SK-N-SH (cell line): Measurements from ENCODE around the gene BRAT1. TPM values are rescaled to one million over a fixed set of nuclear protein-coding genes. Genes with fewer than 3 reads are reported as not detected.

ENCODE experiments used
- CTCF ChIA-PET: fragments of 300-600, 350-600 bp; formaldehyde crosslinking; extraction: SDS; loops from one replicate; lab custom pipeline; 2021; lab: Yijun Ruan, JAX
- POLR2A ChIA-PET: fragments of 350-600 bp; sonication (Branson Sonifier 250); formaldehyde crosslinking; extraction: SDS; loops from one replicate; lab custom pipeline; 2020; ENCODE audit warnings: antibody characterized with exemption, inconsistent platforms; lab: Yijun Ruan, JAX
- DNase-seq: peaks from one replicate; pipeline ENCODE4 v3.0.0; 2012
- H2AFZ ChIP-seq: fragments of 200-600 bp; sonication (generic); 2 replicates; pipeline ENCODE4 v1.8.1; 2016; ENCODE audit warnings: antibody characterized with exemption, mild to moderate bottlenecking, low read depth
- H3F3A ChIP-seq: fragments of 200-600 bp; sonication (generic); replicated peaks from 2 replicates; pipeline ENCODE3; 2016; ENCODE audit warnings: antibody characterized with exemption, mild to moderate bottlenecking; ENCODE audit not compliant: insufficient read depth
- H3K27ac ChIP-seq, 2 experiments: fragments of 200-500 bp in 1 of 2; fragments of 200-600 bp in 1 of 2; sonication (Bioruptor generic) in 1 of 2; sonication (generic), shearing (Covaris generic) in 1 of 2; 2 replicates each; pipeline versions ENCODE4 v1.5.1 to v1.6.1; 2014 to 2016; ENCODE audit warnings: low read depth in 2 of 2, inconsistent platforms in 1 of 2, low read length in 1 of 2, mild to moderate bottlenecking in 1 of 2, mixed read lengths in 1 of 2
- H3K27me3 ChIP-seq: fragments of 200-600 bp; sonication (generic), shearing (Covaris generic); 2 replicates; pipeline ENCODE4 v1.6.1; 2016; ENCODE audit warnings: mixed run types; ENCODE audit not compliant: insufficient read depth
- H3K36me3 ChIP-seq, 2 experiments: fragments of 200-500 bp in 1 of 2; fragments of 200-600 bp in 1 of 2; sonication (Bioruptor generic) in 1 of 2; sonication (generic) in 1 of 2; replicated peaks in 1 of 2; 2 replicates each; pipeline versions ENCODE3 to v1.5.1; 2014 to 2016; ENCODE audit warnings: low read length in 1 of 2, mild to moderate bottlenecking in 1 of 2; ENCODE audit not compliant: insufficient read depth in 2 of 2, control insufficient read depth in 1 of 2
- H3K4me1 ChIP-seq, 2 experiments: fragments of 200-500 bp in 1 of 2; fragments of 200-600 bp in 1 of 2; sonication (Bioruptor generic) in 1 of 2; sonication (generic), shearing (Covaris generic) in 1 of 2; 2 replicates each; pipeline versions ENCODE4 v1.5.1 to v1.6.1; 2014 to 2016; ENCODE audit warnings: low read depth in 1 of 2, low read length in 1 of 2, mixed run types in 1 of 2; ENCODE audit not compliant: insufficient read depth in 2 of 2, control insufficient read depth in 1 of 2
- H3K4me2 ChIP-seq: fragments of 200-600 bp; sonication (generic), shearing (Covaris generic); 2 replicates; pipeline ENCODE4 v1.6.1; 2017; ENCODE audit warnings: mixed run types
- H3K4me3 ChIP-seq, 2 experiments: fragments of 200-500 bp in 1 of 2; fragments of 200-600 bp in 1 of 2; sonication (Bioruptor generic) in 1 of 2; sonication (generic), shearing (Covaris generic) in 1 of 2; 2 replicates each; pipeline versions ENCODE4 v1.5.1 to v1.8.1; 2014 to 2016; ENCODE audit warnings: low read depth in 2 of 2, inconsistent platforms in 1 of 2, low read length in 1 of 2, mild to moderate bottlenecking in 1 of 2, mixed read lengths in 1 of 2, moderate library complexity in 1 of 2
- H3K79me2 ChIP-seq: fragments of 200-600 bp; sonication (generic); 2 replicates; pipeline ENCODE4 v1.8.1; 2017; ENCODE audit warnings: mild to moderate bottlenecking; ENCODE audit not compliant: insufficient read depth
- H3K9ac ChIP-seq: fragments of 200-600 bp; sonication (generic); 2 replicates; pipeline ENCODE4 v1.6.1; 2017; ENCODE audit warnings: mixed run types
- H3K9me2 ChIP-seq: fragments of 200-600 bp; sonication (generic); 2 replicates; pipeline ENCODE4 v1.6.1; 2017; ENCODE audit warnings: mixed run types
- H3K9me3 ChIP-seq: fragments of 200-600 bp; sonication (generic); 2 replicates; pipeline ENCODE4 v1.6.1; 2017; ENCODE audit warnings: mixed run types, mild to moderate bottlenecking, moderate library complexity
- H4K20me1 ChIP-seq: fragments of 200-600 bp; sonication (generic); 2 replicates; pipeline ENCODE4 v1.6.1; 2017; ENCODE audit warnings: mild to moderate bottlenecking, mixed run types; ENCODE audit not compliant: insufficient read depth
- CHD2 ChIP-seq: fragments of 150-350 bp; IDR thresholded peaks from 2 replicates; pipeline ENCODE4 v1.6.1; 2018; ENCODE audit warnings: low read length; ENCODE audit not compliant: partially characterized antibody
- ELF1 ChIP-seq: IDR thresholded peaks from 2 replicates; pipeline ENCODE4 v1.4.0; 2012
- EP300 ChIP-seq, 2 experiments: IDR thresholded peaks; 2 replicates each; pipeline versions ENCODE4 v1.4.0 to v1.6.1; 2012; ENCODE audit warnings: borderline replicate concordance in 1 of 2, low read depth in 1 of 2, low read length in 1 of 2
- EZH2phosphoT487 ChIP-seq: fragments of 200-600 bp; sonication (generic); IDR thresholded peaks from 2 replicates; pipeline ENCODE4 v1.6.1; 2017; ENCODE audit warnings: low read depth, mixed run types, mild to moderate bottlenecking, antibody characterized with exemption, moderate library complexity, borderline replicate concordance
- FOXJ3 ChIP-seq: sonication (generic); formaldehyde crosslinking; IDR thresholded peaks from 2 replicates; pipeline ENCODE4 v1.5.1; 2020; ENCODE audit warnings: mild to moderate bottlenecking, missing genetic modification reagents
- GATA2 ChIP-seq: sonication (generic); formaldehyde crosslinking; IDR thresholded peaks from 2 replicates; pipeline ENCODE4 v1.5.0; 2020; ENCODE audit warnings: mild to moderate bottlenecking, missing genetic modification reagents
- JUND ChIP-seq: IDR thresholded peaks from 2 replicates; pipeline ENCODE4 v1.4.0; 2012
- MAX ChIP-seq: IDR thresholded peaks from 2 replicates; pipeline ENCODE4 v1.4.0; 2012; ENCODE audit warnings: low read depth
- MEF2A ChIP-seq: IDR thresholded peaks from 2 replicates; pipeline ENCODE4 v1.4.0; 2012; ENCODE audit warnings: low read depth, borderline replicate concordance
- MXI1 ChIP-seq: IDR thresholded peaks from 2 replicates; pipeline ENCODE4 v1.6.1; 2012; ENCODE audit warnings: mild to moderate bottlenecking, low read depth, low read length, improper control_type of control experiment
- NFIC ChIP-seq: IDR thresholded peaks from 2 replicates; pipeline ENCODE4 v1.4.0; 2012; ENCODE audit warnings: borderline replicate concordance
- POLR2AphosphoS5 ChIP-seq: IDR thresholded peaks from 2 replicates; pipeline ENCODE4 v1.6.1; 2012; ENCODE audit warnings: low read depth, low read length
- RAD21 ChIP-seq: IDR thresholded peaks from 2 replicates; pipeline ENCODE4 v1.6.1; 2012; ENCODE audit warnings: mild to moderate bottlenecking, low read length
- RFX5 ChIP-seq: IDR thresholded peaks from 2 replicates; pipeline ENCODE4 v1.6.1; 2012; ENCODE audit warnings: mild to moderate bottlenecking, improper control_type of control experiment, low read length
- RXRA ChIP-seq: IDR thresholded peaks from 2 replicates; pipeline ENCODE4 v1.4.0; 2012; ENCODE audit warnings: low read depth, mild to moderate bottlenecking, borderline replicate concordance
- SIN3A ChIP-seq: IDR thresholded peaks from 2 replicates; pipeline ENCODE4 v1.6.1; 2012; ENCODE audit warnings: low read depth, mild to moderate bottlenecking, low read length, moderate library complexity, borderline replicate concordance
- TAF1 ChIP-seq: IDR thresholded peaks from 2 replicates; pipeline ENCODE4 v1.6.1; 2012; ENCODE audit warnings: low read depth, mild to moderate bottlenecking, low read length, moderate library complexity, borderline replicate concordance
- TCF12 ChIP-seq: IDR thresholded peaks from 2 replicates; pipeline ENCODE4 v1.4.0; 2012
- USF1 ChIP-seq: IDR thresholded peaks from 2 replicates; pipeline ENCODE4 v1.4.0; 2012; ENCODE audit warnings: low read depth, borderline replicate concordance
- YY1 ChIP-seq: IDR thresholded peaks from 2 replicates; pipeline ENCODE4 v1.4.0; 2012; ENCODE audit warnings: low read depth, mild to moderate bottlenecking
- ZBTB33 ChIP-seq: IDR thresholded peaks from 2 replicates; pipeline ENCODE4 v1.4.0; 2012; ENCODE audit warnings: low read depth, borderline replicate concordance
- WGBS: methylation state at CpG from one replicate; pipeline ENCODE4 v1.1.6; 2017; ENCODE audit warnings: low lambda C conversion rate; 5-methylcytosine and 5-hydroxymethylcytosine counted together
- polyA plus RNA-seq, 3 experiments: library from polyadenylated mRNA; depleted of rRNA; stranded (reverse); fragments of >200 nt; gene quantifications; 2 replicates each; pipeline ENCODE4 v1.2.3, GENCODE V29; 2012

The BRAT1 gene
- polyA plus RNA-seq, 1 of the 3 experiments (the other 2 are of a cell fraction), result 36.2 TPM

- CTCF ChIA-PET, result interaction anchor here (1.0 to 3.1 kb wide), 3 partner anchors 9 to 34 kb away, joined by 3 to 10 read pairs (median 3); no protein-coding TSS in a partner anchor
- WGBS, result 90% methylated on average over 6 of the region's 9 CpGs
- H3K9ac ChIP-seq, result no peak overlapping the region
- H3K4me2 ChIP-seq, result no peak overlapping the region
- no peak overlapping the region for H3K4me3 ChIP-seq
- H3K27me3 ChIP-seq, result no peaks in the 10 kb centered on the region
- H3K9me2 ChIP-seq, result no peaks in the 10 kb centered on the region
- H4K20me1 ChIP-seq, result no peaks in the 10 kb centered on the region
- peaks cover 0 to 2% of the 10 kb centered on the region in 2 experiments; a peak in 1 of 4 replicates for H3K4me1 ChIP-seq
- H3K36me3 ChIP-seq, result no peaks in the 10 kb centered on the region
- no peaks in the 10 kb centered on the region for H3K79me2 ChIP-seq
- POLR2A ChIA-PET, result interaction anchor here (0.6 kb wide), 1 partner anchor 181 kb away, joined by 4 read pairs; no protein-coding TSS in a partner anchor
- TF ChIP-seq ZBTB33, result no peak
- TF ChIP-seq POLR2AphosphoS5, result no peak
- TF ChIP-seq NFIC, result no peak
- no peak for TF ChIP-seq GATA2 (CRISPR knock-in tag)
- TF ChIP-seq JUND, result no peak
- no peak for TF ChIP-seq RAD21
- TF ChIP-seq ELF1, result no peak
- TF ChIP-seq MAX, result no peak
- no peak for TF ChIP-seq RXRA
- TF ChIP-seq CHD2, result no peak
- TF ChIP-seq SIN3A, result no peak
- TF ChIP-seq RFX5, result no peak
- TF ChIP-seq, all 33 proteins: peak for 0
- Histone ChIP-seq H3K27ac (no peak overlapping the region), H3K9me3 (no peaks in the 10 kb centered on the region), H3F3A (no peaks in the 10 kb centered on the region), H2AFZ (no peak overlapping the region)
- no peak for DNase-seq
These were observed 53.2 kb downstream of the BRAT1 start for GRCh38 chr7:2501947-2502646.

- peaks cover 0 to 9% of the 10 kb centered on the region in 2 experiments; a peak in 1 of 4 replicates for H3K4me1 ChIP-seq
- no peak overlapping the region for H3K9ac ChIP-seq
- no peaks in the 10 kb centered on the region for H3K9me3 ChIP-seq
- H3K4me3 ChIP-seq, result no peak overlapping the region
- H3K79me2 ChIP-seq, result no peaks in the 10 kb centered on the region
- DNase-seq, result no peak
- H3F3A ChIP-seq, result no peaks in the 10 kb centered on the region
- POLR2A ChIA-PET, result no interaction called here
- no peak overlapping the region for H3K27ac ChIP-seq
- WGBS, result 84% methylated on average over 12 of the region's 12 CpGs
- CTCF ChIA-PET, result interaction anchor here (1.3 kb wide), 1 partner anchor 33 kb away, joined by 3 read pairs; no protein-coding TSS in a partner anchor
- no peaks in the 10 kb centered on the region for H4K20me1 ChIP-seq
- no peak overlapping the region for H2AFZ ChIP-seq
- H3K4me2 ChIP-seq, result no peak overlapping the region
- no peaks in the 10 kb centered on the region for H3K27me3 ChIP-seq
- no peaks in the 10 kb centered on the region for H3K9me2 ChIP-seq
- no peaks in the 10 kb centered on the region for H3K36me3 ChIP-seq
- TF ChIP-seq SIN3A, result no peak
- TF ChIP-seq TAF1, result no peak
- no peak for TF ChIP-seq EZH2phosphoT487
- no peak for TF ChIP-seq GATA2 (CRISPR knock-in tag)
- TF ChIP-seq MXI1, result no peak
- TF ChIP-seq CHD2, result no peak
- TF ChIP-seq TCF12, result no peak
- TF ChIP-seq FOXJ3 (CRISPR knock-in tag), result no peak
- TF ChIP-seq ZBTB33, result no peak
- TF ChIP-seq MEF2A, result no peak
- TF ChIP-seq YY1, result no peak
- TF ChIP-seq RXRA, result no peak
- no peak for TF ChIP-seq USF1
- no peak for TF ChIP-seq EP300 (IDR thresholded peaks at IDR 0.05; ENCODE audit: borderline replicate concordance in 1 of 2, low read depth in 1 of 2, low read length in 1 of 2)
These were observed 54.6 kb downstream of the BRAT1 start for GRCh38 chr7:2500701-2501100.
